GM18499 (cell line): ENCODE data around the gene HDHD2.

Experiments
- ATAC-seq: cut with Tn5 transposase; IDR thresholded peaks from one replicate; pipeline ENCODE4 v1.9.1; 2021; ENCODE audit warnings: moderate number of reproducible peaks; ENCODE audit not compliant: insufficient read depth, unreplicated experiment

HDHD2 gene

DNA sequence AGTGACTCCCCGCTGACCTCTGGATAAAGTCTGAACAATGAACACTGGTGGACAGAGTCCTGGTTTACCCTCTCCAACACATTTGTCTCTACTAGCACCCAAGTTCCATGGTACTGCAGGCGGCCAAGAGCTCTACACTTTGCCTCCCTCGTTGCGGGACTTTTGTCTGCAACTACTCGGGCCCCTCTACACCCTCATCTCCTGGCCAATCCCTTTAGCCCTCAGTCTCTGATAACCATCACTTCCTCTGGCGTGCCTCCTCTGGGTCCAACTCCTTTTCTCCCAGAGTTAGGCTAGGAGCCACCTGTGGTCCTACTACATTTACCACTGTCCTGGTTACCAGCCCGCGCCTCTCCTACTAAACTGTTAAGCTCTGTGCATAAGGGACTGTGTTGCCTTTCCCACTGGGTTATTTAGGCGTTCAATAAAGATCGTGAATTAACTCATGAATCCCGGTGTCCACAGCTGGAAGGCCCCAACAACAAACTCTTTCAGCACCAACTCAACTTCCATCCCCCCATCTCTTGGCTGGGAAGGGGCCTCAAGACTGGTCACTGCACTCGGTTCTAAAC is 757 bp downstream of the HDHD2 start:
- ATAC-seq, result no peak

DNA sequence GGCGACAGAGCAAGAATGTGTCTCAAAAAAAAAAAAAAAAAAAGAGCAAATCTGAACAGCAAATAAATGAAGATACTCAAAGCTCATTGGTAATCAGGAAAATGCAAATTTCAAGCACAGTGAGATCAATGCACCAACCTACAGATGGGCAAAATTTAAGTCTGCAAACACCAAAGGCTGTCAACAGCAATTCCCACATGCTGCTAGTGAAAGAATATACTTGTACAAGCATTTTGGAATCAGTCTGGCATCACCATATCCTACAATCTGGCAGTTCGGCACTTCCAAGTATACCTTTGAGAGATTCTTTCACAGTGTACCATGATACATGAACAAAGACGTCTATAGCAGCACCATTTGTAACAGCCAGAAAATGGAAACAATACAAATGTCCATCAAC is 4.1 kb downstream of the HDHD2 start:
- no peak for ATAC-seq

DNA sequence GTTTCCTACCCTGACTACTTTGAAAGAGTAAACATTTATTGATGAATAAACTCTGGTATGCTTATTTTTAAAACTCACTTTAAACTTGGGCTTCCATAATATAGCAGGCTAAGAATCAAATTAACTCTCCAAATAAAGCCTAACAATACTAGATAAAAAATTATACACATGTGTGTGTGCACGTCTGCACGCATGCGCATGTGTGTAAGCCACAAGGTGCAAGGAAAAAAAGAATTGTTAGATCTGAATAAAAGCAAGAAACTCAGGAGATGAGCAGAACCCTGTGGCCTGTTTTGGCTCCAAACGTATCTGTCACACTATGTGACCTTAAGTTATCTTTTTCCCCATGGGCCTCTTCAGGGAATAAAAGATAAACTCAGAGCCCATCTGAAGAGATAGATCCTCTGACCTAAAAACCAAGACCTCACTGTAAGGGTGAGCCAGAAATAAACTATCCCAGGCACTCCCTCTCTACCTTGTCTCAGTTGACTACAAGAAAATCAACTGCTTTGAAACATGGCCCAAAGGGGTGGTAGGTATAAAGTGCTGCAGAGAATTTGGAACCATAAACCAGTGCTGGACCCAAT is 6.3 kb downstream of the HDHD2 start:
- ATAC-seq, result no peak

DNA sequence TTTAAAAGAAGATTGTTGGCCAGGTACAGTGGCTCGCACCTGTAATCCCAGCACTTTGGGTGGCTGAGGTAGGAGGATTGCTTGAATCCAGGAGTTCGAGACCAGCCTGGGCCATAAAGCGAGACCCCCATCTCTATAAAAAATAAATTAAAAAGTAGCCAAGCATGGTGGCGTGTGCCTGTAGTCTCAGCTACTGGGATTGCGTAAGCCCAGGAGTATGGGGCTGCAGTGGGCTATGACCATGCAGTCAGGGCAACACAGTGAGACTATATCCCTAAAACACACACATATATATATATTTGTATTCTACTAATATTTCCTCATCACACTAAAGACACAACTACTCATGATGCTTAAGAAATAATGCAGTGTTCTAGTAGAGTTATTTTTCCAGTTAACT is 7.1 kb downstream of the HDHD2 start:
- no peak for ATAC-seq

DNA sequence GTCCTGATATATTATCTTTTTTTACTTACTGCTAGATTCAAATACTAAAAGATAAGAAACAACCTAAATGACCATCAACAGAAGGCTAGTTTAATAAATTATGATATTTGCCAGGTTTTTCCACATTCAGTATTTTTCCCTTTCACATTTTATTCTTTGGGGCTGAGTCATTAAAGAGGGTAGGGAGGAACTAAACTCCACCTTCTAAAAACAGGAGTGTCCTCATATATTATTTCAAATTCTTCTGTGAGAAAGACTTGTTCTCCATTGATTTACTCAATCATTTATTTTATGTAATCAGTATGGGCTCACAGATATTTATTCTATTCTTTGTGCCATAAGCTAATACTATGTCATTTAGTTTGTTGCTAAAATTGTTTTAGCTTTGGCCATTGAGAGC is 9.0 kb downstream of the HDHD2 start:
- ATAC-seq, result no peak

DNA sequence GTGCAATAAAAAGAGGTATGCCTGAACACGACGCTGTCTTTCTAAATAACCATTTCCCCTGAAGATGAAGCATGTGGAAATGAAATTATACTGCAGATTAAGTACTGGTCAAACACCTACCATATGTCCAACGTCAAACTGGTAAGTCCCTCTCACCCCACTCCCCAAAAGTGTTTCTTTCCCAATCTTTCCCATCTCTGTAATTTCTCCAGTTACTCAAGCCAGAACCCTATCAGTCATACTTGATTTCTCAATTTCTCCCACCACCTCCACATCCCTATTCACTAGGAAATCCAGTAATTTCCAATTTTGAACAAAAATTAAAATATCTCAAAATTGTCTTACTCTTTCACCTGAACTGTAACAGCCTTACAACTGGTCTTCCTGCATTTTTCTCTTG is 29.2 kb downstream of the HDHD2 start:
- no peak for ATAC-seq

GRCh38 chr18:47120428-47120827 is 29.9 kb downstream of the HDHD2 start:
- ATAC-seq, result peak; percentile 92

GRCh38 chr18:47118981-47119380 is 31.3 kb downstream of the HDHD2 start:
- ATAC-seq, result no peak

DNA sequence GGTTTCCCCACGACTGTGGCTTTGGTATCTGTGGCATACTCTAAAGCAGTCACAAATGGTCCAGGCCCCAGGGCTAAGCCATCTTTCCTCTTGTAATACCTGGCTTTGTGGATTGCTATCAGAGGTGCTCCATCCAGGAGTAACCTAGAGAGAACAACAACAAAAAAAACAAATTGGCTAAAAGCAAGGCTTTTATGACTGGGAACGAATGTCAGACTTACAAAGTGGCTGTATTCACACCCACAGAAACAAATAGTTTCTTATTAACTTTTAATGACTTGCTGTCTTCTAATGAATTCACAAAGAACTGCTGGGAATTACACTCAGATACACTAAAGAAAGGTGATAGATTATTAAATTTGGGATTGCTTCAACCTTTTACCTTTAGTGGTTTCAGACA is 35.1 kb downstream of the HDHD2 start:
- no peak for ATAC-seq

GRCh38 chr18:47113796-47114540 is 36.3 kb downstream of the HDHD2 start:
- no peak for ATAC-seq

DNA sequence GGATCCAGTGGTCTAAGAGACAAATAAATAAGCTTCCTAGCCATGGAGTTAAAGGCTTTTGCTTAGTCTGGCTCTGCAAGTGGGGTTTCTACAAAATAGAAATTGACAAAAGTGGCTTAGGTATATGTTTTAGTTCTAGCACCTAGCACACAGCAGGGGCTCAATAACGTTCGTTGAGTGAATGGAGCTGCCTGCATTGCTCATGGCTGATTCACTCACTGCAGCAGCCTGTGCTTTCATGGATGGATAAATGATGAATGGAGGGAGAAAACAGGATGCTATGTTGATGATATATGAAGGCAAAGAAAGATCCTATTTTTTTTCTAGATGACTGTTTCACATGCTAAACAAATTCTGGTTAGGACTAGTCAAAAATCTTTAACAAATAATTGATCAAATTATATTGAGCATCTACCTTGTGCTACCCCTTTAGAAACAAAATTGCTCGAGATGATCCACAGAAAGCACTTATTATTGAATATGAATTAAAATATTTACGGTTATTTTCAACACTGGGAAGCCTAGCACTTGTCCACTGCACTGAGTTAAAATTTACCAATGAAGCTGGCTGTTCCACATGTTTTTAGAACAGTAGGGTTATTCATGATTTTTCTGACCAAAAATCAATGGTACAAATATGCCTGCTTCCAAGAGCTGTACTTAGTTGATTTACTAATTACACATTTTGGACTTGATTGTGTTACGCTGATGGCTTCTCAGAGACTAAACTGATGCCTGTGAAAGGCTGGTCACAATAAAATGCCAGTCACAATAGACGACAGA is 39.6 kb downstream of the HDHD2 start:
- no peak for ATAC-seq

- ATAC-seq, result no peak
Measured at GRCh38 chr18:47109720-47110119, 40.6 kb downstream of the HDHD2 start.

DNA sequence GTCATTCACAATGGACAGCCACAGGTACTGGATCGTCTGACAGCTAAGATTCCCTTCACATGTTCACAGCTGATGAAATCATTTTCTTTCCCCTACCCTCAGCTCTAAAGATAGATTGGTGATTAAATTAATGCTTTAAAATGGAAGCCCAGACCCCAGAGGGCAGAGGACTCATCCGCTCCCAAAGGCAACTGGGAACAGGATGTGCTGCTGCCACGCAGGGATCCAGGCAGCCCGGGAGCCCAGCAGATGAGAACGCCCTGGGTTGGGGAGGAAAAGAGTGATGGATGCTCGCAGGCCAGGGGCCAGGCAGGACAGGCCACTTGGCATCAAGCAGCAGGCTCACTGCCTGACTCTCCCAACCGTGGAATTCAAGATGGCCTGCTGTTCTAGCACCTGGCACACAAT is 41.3 kb downstream of the HDHD2 start:
- ATAC-seq, result no peak

DNA sequence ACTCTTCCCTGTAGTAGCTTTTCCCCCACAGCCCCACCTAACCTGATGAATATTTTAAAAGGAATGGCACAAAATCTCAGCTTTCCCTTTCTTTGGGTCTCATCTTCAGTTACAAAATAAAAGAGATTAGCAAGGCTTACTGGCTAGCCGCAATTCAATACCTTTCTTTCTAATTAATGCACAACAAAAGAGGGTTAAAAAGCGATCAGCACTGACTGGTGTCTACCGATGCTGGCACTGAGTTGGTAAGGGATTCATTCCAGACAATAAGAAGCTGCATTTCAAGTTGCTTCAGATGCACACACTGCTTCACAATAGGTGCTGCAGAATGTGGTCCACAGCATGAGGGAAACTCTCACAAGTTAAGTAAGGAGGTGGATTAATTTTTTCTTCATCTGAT is 41.9 kb downstream of the HDHD2 start:
- ATAC-seq, result no peak

DNA sequence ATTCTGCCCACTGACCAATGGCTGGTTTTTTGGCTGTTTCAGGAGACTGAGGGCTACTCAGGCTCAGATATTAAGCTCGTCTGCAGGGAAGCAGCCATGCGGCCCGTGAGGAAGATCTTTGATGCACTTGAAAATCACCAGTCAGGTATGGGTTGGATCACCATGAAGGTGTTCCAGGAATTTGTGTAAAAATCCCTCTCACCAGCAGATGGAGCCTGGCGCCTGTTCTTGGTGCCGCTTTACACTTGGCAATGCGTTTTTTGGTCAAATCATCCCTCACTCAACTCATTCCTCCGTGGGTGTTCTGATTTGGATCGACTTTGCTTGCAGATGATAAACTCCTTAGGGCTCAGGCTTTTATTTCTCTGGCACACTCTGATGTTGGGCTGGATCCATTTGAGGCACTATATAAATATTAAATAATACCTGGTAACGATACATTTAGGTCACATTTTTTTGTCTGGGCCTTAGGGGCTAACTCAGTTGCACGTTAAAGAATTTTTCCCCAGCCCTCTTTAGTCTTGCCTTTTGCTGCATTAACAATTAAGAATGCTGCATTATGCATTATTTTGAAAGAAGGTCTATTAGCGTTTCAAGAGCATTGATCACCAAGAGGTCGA is 50.0 kb downstream of the HDHD2 start:
- ATAC-seq, result no peak

GRCh38 chr18:47095810-47096209 is 54.5 kb downstream of the HDHD2 start:
- ATAC-seq, result no peak

DNA sequence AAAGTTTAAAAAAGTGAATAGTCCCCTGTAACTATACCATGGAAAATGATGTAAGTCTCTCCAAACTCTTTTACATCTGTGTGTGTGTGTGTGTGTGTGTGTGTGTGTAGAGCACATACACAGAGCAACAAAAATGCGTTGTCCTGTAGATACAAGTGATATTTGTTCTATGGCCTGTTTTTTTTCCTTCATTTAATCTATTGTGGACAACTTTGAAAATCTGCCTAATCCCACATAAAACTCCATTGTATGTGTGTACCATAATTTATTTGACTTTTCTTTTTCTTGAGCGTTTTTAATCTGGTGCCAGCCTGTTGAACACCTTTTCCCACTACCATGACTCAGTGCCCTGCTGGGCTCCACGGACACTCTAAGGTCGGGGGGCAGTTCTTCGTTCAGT is 62.6 kb downstream of the HDHD2 start:
- ATAC-seq, result no peak

DNA sequence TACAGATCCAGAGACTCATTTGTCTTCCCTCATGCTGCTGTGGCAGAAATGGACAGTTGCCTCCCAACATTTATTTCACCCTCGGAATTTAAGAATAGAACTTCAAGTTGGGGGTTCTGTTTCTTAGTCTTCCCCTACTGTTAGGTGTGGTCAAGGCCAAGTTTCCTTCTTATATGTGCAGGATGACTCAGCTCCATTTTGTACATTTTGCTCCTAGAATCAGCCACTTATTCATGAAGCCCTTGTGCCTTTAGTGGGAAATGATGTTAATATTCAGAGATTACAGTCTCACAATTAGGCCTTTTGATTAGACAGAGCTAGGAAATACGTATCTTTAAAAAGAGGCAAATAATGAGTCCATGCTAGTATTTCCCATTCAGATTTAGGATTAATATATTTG is 68.7 kb downstream of the HDHD2 start:
- no peak for ATAC-seq

GRCh38 chr18:47080872-47081271 is 69.4 kb downstream of the HDHD2 start:
- no peak for ATAC-seq

DNA sequence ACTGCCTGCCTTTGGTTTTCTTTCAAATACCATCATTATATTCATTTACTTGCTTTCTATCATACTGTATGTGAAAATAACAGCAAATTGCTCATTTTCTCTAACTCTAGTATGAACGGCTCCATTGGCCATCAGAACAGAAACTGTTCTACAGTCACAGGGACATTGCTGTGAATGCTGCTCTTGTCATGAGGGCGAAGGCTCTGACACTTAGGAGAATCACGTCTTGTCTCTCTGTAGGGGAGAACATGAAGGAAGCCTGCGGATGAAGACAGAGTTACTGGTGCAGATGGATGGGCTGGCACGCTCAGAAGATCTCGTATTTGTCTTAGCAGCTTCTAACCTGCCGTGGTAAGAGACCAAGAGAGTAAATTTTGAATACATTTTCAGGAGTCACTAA is 73.2 kb downstream of the HDHD2 start:
- ATAC-seq, result no peak
